HepG2 (cell line): ENCODE results near the gene C4BPA. TPM values are rescaled to one million over a fixed set of nuclear protein-coding genes. Genes with fewer than 3 reads are reported as not detected.

Experiments
- ARID4A ChIP-seq: sonication (generic); formaldehyde crosslinking; IDR thresholded peaks from 2 replicates; pipeline ENCODE4 v1.5.0; 2020; ENCODE audit warnings: mild to moderate bottlenecking, missing genetic modification reagents, borderline replicate concordance
- KAT7 ChIP-seq: IDR thresholded peaks from 2 replicates; pipeline ENCODE4 v1.6.1; 2018; ENCODE audit warnings: borderline replicate concordance, missing compliant biosample characterization
- NR2F1 ChIP-seq, 2 experiments: fragments of 450-650 bp in 1 of 2; formaldehyde crosslinking in 1 of 2; IDR thresholded peaks; 2 replicates each; pipeline versions ENCODE4 v1.5.0 to v1.6.1; 2016 to 2020; ENCODE audit warnings: mild to moderate bottlenecking in 1 of 2, missing compliant biosample characterization in 1 of 2, missing genetic modification reagents in 1 of 2, moderate library complexity in 1 of 2
- PRDM4 ChIP-seq: sonication (generic); formaldehyde crosslinking; IDR thresholded peaks from 2 replicates; pipeline ENCODE4 v1.9.0; 2021; ENCODE audit warnings: missing genetic modification reagents, borderline replicate concordance
- RXRB ChIP-seq: IDR thresholded peaks from 2 replicates; pipeline ENCODE4 v1.6.1; 2016; ENCODE audit warnings: borderline replicate concordance, missing genetic modification reagents, missing compliant biosample characterization
- SAFB2 ChIP-seq: sonication (generic); formaldehyde crosslinking; IDR thresholded peaks from 2 replicates; pipeline ENCODE4 v1.5.1; 2020; ENCODE audit warnings: missing genetic modification reagents, low read depth, mild to moderate bottlenecking, borderline replicate concordance
- SMC3 ChIP-seq: IDR thresholded peaks from 2 replicates; pipeline ENCODE4 v1.6.1; 2011; ENCODE audit warnings: low read length, improper control_type of control experiment
- ZBTB40 ChIP-seq, 2 experiments: fragments of 450-650 bp in 1 of 2; sonication (generic) in 1 of 2; formaldehyde crosslinking in 1 of 2; IDR thresholded peaks; 2 replicates each; pipeline versions ENCODE4 v1.6.1 to v1.8.0; 2016 to 2022; ENCODE audit warnings: antibody characterized with exemption in 1 of 2, mild to moderate bottlenecking in 1 of 2, missing genetic modification reagents in 1 of 2
- ZFP36L2 ChIP-seq: sonication (generic); formaldehyde crosslinking; IDR thresholded peaks from 2 replicates; pipeline ENCODE4 v1.4.0; 2020; ENCODE audit warnings: missing genetic modification reagents
- ZNF232 ChIP-seq: sonication (generic); formaldehyde crosslinking; IDR thresholded peaks from 2 replicates; pipeline ENCODE4 v1.4.0; 2020; ENCODE audit warnings: missing genetic modification reagents, borderline replicate concordance
- ZNF263 ChIP-seq: sonication (generic); formaldehyde crosslinking; IDR thresholded peaks from 2 replicates; pipeline ENCODE4 v1.4.0; 2020; ENCODE audit warnings: missing genetic modification reagents
- ZNF782 ChIP-seq: sonication (generic); formaldehyde crosslinking; IDR thresholded peaks from 2 replicates; pipeline ENCODE4 v1.4.0; 2020; ENCODE audit warnings: missing genetic modification reagents, mild to moderate bottlenecking, borderline replicate concordance
- polyA plus RNA-seq, 8 experiments: library from polyadenylated mRNA; depleted of rRNA in 3 of 8; stranded (reverse) in 7 of 8; unstranded in 1 of 8; fragments of >200 nt; fragmentation: Illumina TruSeq in 4 of 8; extraction: Trizol in 4 of 8; gene quantifications; 2 replicates each; pipeline versions ENCODE4 v1.2.1 to v1.2.3, GENCODE V29; 2011 to 2016; ENCODE audit warnings: low read depth in 4 of 8, missing spikeins in 1 of 8, mixed read lengths in 1 of 8; ENCODE audit not compliant: insufficient read depth in 1 of 8
- total RNA-seq, 5 experiments: library from RNA; depleted of rRNA; stranded (reverse); fragments of >200 nt; fragmentation: Illumina TruSeq; extraction: Trizol; gene quantifications; 2 replicates each; pipeline ENCODE4 v1.2.3, GENCODE V29; 2016; ENCODE audit warnings: low read depth in 1 of 5

Gene C4BPA
- total and polyA plus RNA-seq, 2 of the 13 experiments (the other 11 are each of a cell fraction or from before 2014, with no cell fraction given): 32.1 to 60.1 TPM

GRCh38 chr1:207152792-207153468, 48.9 kb downstream of the C4BPA start (continued):
- TF ChIP-seq ARID4A (CRISPR knock-in tag): peak; percentile 37; the same call in 1 of the 2 replicates
- no peak for TF ChIP-seq ZFP36L2 (CRISPR knock-in tag)
- TF ChIP-seq PRDM4 (CRISPR knock-in tag): no peak
- TF ChIP-seq RXRB (CRISPR knock-in tag): peak; percentile 26; the same call in 1 of the 2 replicates
- 0 out of 2 replicates have a peak, but pooled peaks have one; percentile 19 for TF ChIP-seq SMC3
- TF ChIP-seq ZNF232 (CRISPR knock-in tag): no peak
- TF ChIP-seq ZBTB40 (IDR thresholded peaks at IDR 0.05): peak; percentile 83
- 0 out of 2 replicates have a peak, but pooled peaks have one; percentile 18 for TF ChIP-seq ZBTB40 (CRISPR knock-in tag; IDR thresholded peaks at IDR 0.05)
- no peak for TF ChIP-seq SAFB2 (CRISPR knock-in tag)
- no peak for TF ChIP-seq KAT7 (CRISPR knock-in tag)
- no peak for TF ChIP-seq ZNF782 (CRISPR knock-in tag)
- TF ChIP-seq ZNF263 (CRISPR knock-in tag): no peak
- TF ChIP-seq NR2F1 (CRISPR knock-in tag; IDR thresholded peaks at IDR 0.05): peak; percentile 27 to 39; a peak in 1 of 4 replicates
